GM21825 (cell line): Measurements from ENCODE around the gene TDRKH.

Experiments used
- ATAC-seq: cut with Tn5 transposase; IDR thresholded peaks from one replicate; pipeline ENCODE4 v1.9.1; 2021; ENCODE audit warnings: mild to moderate bottlenecking, moderate library complexity; ENCODE audit not compliant: unreplicated experiment

The TDRKH gene

DNA sequence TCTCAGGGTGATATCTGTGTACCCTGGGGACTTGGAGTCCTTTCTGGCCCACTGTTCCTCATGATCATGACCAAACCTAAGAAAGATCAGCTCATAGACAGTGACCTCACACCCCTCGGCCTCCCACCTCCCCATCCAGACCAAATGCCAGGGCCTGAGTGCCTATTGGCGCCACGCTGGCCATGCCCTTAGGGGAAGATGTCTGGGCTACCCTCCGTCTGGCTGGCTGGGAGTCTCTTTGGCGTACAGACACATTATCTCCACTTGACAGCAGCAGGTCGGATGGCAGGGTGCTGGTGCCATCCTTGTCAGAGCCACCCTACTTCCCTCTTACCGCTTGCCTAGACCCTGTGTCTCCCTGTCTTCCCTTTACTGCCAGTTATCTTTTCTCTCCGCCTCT lies 32.9 kb upstream of the TDRKH start:
- no peak for ATAC-seq

DNA sequence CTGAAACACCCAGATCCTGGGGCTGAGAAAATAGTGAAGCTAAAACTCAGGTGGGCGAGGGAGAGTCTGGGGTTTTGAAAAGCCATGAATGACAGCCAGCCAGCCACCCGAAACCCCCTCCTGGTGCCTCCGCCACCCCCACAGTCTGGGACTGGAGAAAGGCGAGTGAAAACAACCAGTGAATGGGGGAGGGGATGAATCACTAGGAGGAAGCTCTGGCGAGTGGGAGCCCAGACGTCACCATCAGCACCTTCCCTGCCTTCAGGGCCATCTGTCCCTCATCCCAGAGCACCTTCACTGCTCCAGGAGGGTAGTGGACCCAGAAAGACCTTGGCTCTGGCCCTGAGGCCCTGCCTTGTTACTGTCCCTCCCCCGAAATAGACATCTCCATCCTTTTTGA lies 32.1 kb upstream of the TDRKH start:
- ATAC-seq: no peak

DNA sequence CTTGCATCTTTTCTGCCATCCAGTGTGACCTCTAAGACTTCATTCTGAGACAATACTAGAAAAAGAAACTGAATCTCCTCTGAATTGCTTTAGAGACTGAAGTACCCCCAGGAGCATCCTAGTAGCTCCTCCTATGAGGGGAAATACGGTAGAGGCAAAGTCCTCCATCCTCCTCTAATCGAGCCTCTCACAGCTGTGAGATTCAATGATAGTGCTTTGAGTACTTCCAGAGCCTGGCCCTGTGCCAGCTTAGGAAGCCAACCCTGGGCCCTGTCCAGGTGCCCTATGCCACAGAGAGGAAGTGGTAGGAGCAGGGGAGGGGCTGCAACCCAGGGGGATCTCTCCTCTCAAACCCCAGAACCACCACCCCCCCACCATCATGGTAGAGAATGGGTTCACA lies 30.6 kb upstream of the TDRKH start:
- no peak for ATAC-seq

DNA sequence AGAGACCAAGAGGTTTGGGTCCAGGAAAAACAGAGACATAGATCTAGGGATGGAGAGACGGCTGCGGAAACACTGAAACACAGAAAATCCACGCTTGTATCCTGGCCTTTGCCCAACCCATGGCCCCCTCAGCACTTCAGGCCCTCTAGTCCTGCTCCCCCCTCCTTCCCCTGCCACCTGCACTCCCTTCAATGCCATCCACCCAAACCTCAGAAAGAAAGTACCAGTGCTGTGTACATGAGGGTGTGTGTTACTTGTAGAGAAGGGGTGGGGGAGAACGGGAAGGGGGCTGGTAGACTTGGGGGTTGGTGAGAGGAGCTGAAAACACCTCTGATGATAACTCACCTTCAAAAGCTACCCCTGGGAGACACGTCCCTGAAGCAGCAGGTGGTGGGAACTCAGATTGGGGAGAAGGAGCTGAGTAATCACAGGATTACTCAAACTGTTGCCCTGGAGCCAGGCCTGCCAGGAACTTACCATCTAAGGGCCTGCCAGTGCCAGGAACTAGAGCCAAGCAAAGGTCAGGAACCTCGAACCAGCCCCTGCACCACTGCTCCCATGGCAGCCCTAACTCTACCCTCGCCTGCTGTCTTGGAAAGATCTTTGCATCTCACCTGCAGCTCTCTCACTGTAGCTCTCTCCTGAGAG lies 29.8 kb upstream of the TDRKH start:
- no peak for ATAC-seq

GRCh38 chr1:151819227-151819835 lies 29.0 kb upstream of the TDRKH start:
- ATAC-seq: no peak

DNA sequence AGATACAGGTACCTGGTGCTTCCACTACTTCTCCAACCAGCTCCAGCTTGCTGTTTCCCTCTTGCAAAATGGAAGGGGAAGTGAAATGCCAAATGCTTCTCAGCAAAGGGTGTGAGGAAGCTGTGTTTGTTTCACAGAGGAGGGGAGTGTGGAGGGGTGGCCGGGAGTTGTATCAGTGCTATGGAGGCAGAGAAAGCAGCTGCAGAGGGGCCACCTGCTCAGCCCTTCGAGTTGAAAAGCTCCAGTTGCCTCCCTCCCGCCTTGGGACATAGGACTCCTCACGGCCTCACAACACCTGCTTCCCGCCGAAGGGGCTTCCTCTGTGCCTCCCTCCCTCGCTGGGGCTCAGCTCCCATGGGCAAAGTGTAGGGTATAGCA lies 27.0 kb upstream of the TDRKH start:
- no peak for ATAC-seq

DNA sequence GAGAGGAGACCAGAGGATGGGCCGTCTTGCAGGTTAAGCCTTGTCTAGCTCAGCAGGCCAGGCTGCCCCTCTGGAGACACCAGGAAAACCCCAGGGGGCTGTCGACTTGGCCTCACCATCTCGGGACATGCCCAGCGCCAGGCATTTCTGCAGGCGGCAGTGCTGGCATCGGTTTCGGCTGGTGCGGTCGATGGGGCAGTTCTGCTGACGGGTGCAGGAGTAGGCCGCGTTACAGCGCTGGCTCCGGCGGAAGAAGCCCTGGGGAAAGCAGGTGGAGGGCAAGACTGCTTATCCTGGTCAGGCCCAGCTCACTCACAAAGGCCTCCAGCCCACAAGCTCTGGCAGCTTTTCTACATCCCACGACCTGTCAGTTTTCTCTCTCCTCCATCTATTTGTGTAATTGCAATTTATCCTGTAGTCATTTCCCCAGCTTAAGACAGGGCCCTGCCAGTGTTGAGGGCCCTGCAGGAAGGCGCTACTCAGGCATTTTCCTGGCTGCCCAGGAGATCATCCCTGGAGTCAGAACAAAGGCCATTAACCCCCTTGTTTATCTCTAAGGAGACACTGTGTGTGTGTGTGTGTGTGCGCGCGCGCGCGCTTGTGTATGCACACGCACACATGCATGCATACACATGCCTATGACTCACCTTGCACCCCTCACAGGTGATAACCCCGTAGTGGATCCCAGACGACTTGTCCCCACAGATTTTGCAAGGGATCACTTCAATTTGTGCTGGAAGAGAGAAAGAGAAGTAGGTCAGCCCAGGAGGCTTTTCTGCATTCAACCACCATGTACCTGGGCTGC lies 26.4 kb upstream of the TDRKH start:
- no peak for ATAC-seq

- no peak for ATAC-seq
Measured at GRCh38 chr1:151815716-151816327, 25.5 kb upstream of the TDRKH start.

DNA sequence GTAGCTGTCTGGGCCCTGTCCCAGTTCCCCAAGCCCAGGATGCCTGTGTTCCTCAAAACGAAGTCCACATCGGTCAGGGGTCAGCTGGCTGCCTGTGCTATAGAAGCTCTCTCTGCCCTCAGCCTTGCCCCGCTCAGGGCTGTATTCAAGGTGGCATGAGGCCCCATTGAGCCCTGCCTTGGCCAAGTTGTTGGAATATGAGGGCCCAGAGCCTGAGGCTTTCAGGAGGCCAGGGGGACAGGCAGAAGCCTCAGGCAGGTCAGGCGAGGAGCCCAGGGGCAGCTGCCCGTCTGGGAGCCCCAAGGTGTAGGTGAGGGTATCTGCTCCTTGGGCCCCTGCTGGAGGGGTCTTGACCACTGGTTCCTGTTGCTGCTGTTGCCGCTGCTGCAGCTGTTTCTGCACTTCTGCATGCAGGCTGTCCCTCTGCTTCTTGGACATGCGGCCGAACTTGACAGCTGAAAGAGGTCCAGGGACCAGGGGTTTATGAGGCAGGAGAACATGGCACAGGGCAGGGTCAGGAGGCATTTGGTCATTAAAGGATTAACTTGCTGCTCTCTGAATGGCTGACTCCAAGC lies 24.8 kb upstream of the TDRKH start:
- ATAC-seq: no peak

- ATAC-seq: no peak
Measured at GRCh38 chr1:151814426-151814825, 24.1 kb upstream of the TDRKH start.

DNA sequence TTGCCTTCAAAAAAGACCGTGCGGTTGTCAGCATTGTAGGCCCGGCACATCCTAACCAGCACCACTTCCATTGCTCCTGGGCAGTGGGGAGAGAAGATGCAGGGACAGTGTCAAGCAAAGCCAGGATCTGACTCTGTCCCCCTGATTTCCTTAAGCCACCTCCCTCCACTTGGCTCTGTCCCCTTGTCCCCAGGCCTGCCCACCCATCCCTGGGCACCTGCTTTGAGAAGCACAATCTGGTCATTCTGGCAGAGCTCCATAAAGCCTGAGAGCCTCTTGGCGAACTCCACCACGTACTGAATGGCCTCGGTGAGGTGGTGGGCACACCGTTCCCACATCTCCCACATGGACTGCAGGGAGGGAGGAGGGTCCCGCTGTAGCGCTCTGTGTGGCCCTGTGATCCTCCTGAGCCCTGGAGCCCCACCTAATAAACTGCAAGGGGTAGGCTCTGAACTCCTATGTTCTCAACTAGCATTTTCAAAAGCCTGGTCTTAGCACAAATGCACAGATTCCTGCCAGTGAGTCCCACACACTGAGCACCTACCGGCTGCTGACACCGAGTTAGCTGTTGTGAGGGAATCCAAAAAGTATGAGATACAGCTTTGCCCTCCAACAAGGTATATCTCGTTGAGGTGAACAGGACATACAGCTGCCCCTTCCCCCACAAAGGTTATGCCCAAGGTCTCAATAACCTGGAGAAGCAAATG lies 23.1 kb upstream of the TDRKH start:
- ATAC-seq: no peak

DNA sequence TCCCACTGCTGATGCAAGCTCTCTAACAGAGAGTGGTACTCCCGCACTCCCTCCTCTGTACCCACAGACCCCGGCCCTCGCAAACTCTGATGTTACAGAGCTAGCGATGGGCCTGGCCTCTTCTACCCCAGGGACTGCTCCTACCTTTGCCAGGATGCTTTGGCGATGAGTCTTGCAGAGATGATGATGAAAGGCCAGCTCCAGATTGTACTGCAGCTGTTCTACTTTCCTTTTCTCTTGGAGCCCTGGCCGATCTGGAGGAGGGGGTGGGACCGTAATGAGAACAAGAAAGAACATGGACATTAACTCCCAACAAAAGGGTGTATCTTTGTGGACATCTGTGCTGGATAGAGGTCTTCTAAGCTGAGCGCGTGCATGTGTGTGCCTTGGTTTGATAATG lies 20.9 kb upstream of the TDRKH start:
- no peak for ATAC-seq

DNA sequence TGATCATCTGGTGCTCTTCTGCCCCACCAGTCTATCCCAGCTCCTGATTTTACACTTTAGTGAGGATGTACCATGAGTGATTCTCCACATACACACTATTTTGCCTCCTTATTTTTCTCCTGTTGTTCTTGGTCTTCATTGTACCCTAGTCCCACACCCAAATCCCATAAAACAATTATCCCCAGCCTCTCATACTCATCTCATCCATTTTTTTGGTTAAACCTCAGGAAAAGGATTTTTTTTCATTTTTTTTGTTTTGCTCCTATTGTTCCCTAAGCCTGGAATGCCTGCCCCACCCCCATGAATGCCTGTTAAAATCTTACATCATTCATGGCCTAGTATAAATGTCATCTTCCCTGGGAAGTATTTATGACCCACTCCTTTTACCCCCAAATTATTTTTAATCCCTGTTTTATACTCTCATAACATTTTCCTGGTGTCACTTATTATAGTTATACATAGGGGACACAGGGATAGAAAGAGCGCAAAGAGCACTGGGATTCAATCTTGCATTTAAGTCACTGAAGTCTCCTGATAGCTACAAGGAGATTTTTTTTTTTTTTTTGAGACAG lies 19.8 kb upstream of the TDRKH start:
- no peak for ATAC-seq

- no peak for ATAC-seq
Measured at GRCh38 chr1:151809290-151809984, 19.1 kb upstream of the TDRKH start.

DNA sequence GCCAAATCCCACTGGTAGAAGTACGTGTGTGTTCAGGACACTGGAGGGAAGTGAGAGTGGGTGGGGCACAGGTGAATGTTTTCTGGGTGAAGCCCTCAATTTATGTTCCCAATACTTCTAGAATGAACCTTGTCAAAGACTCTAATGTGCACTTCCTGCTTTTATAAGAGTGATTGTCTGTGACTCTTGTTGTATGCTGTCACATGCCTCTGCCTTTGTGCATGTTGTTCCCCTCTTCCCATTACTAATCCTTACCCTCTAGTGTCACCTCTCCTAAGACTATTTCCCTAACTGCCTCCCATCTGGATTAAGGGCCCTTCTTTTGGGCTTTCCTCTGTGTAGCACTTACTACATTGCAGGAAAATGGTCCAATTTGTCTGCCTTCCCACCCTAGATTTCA lies 17.5 kb upstream of the TDRKH start:
- ATAC-seq: no peak

GRCh38 chr1:151807131-151807530 lies 16.8 kb upstream of the TDRKH start:
- no peak for ATAC-seq

DNA sequence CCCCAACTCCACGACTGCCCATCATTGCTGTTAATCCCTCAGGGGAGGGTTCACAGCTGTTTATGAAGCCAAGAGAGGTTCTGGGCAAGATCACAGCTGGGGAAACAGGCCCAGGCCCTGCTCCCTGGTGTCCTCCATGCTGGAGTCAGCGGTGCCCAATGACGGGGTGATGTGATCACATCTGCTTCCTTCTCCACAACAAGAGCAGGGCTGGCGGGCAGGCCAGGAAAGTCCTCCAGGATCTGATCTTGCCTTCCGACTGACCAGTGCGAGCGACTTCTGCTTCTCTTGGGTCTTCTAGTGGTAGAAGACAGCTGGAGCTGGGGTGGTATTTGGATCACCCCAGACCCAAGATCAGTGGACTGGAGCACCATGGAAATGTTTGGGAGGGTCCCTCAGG lies 15.9 kb upstream of the TDRKH start:
- no peak for ATAC-seq

GRCh38 chr1:151805066-151805820 lies 14.9 kb upstream of the TDRKH start, which contains the start of gene LINGO4:
TSS of gene LINGO4 (minus strand) at chr1:151805419. CDS start at chr1:151802704, 2,715 bp downstream.
- ATAC-seq: no peak

DNA sequence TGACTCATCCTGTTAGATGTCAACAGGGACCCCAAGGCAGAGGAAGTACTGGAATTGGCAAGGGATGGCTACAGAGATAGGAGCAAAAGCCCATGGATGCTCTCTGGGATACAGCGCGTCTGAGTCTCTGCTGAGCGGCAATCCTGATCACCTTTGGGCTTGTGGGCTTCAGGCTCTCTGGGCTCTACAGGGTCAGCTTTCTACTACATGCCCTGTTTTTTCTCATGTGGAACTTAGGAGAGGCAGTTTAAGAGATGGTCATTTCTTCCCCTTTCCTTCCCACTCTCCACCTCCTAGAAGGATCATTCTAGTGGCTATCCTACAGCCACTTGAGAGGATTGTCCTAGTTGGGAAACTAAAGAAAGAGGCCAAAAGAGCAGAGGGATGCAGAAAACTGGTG lies 13.6 kb upstream of the TDRKH start:
- ATAC-seq: no peak
